OCI-LY3 (cell line): ENCODE data around the gene GSC2.

ENCODE experiments used
- EZH2phosphoT487 ChIP-seq: fragments of 200-600 bp; shearing (Covaris generic); IDR thresholded peaks from 2 replicates; pipeline ENCODE4 v1.6.1; 2018; ENCODE audit warnings: antibody characterized with exemption, mixed run types, low read depth
- TF ChIP-seq, protein P1 (sequence below): fragments of 200-600, 300-600 bp; sonication (generic); IDR thresholded peaks from 2 replicates; pipeline ENCODE4 v1.5.1; 2014; ENCODE audit warnings: antibody characterized with exemption, low read length, low read depth

DNA sequence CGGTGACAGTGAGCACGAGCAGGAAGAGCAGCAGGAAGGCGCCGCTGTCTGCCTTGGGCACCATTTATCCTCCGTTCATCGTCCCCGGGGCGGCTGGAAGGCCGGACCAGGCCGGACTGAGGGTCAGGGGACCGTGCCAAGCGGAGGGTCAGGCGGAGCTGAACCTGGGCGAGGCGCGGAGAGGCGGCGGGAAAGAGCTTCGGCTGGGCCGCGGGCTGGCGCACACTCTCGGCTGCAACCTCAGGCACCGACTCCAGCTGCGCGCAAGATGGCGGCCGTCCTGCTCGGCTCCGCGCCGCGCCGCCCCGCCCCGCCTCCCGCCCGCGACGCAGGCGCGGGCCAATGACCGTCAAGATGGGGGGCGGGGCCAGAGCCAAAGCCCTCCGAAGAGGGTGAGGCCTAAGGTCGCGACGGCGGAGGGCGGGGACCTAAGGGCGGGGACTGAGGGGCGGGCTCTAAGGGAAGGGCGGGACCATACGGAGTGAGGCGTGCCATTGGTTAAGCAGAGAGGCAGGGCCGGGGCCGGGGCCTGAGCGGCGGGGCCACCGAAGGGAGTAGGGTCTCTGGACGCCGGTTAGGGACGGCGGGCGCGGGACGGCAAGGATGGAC lies 27.8 kb downstream of the GSC2 start, which contains the start of gene DGCR2:
- TF ChIP-seq, protein P1, sequence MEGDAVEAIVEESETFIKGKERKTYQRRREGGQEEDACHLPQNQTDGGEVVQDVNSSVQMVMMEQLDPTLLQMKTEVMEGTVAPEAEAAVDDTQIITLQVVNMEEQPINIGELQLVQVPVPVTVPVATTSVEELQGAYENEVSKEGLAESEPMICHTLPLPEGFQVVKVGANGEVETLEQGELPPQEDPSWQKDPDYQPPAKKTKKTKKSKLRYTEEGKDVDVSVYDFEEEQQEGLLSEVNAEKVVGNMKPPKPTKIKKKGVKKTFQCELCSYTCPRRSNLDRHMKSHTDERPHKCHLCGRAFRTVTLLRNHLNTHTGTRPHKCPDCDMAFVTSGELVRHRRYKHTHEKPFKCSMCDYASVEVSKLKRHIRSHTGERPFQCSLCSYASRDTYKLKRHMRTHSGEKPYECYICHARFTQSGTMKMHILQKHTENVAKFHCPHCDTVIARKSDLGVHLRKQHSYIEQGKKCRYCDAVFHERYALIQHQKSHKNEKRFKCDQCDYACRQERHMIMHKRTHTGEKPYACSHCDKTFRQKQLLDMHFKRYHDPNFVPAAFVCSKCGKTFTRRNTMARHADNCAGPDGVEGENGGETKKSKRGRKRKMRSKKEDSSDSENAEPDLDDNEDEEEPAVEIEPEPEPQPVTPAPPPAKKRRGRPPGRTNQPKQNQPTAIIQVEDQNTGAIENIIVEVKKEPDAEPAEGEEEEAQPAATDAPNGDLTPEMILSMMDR = no peak
- no peak for TF ChIP-seq EZH2phosphoT487
